Measurements from ENCODE around the gene MCUB. TPM values are rescaled to one million over a fixed set of nuclear protein-coding genes. Genes with fewer than 3 reads are reported as not detected.

MCUB gene
- total RNA-seq, 4 donors from 2014 or later, result 6.5 to 18.5 (median 12.4) TPM

DNA sequence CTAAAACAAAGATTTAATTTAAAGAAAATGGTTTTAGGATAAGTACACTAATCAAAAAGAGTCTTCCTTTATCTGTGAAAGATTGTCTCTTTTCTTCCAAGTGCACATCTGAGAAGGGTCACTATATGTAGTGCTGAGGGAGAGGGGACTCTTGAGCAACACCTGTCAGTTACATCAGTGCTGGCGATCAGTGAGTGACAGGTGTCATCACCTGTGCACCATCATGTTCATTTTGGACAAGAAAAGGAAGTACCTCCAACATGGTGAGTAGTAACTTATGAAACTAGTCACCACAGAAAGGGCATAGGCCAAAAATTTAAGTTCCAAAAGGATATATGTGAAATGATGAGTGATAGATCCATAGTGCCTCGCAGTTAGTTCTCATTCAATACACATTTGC, 55.7 kb downstream of the MCUB start:
- no peak for DNase-seq
- WGBS, 2 donors, result 91 to 92% methylated on average over 2 of the region's 2 CpGs

GRCh38 chr4:109616243-109616642, 56.2 kb downstream of the MCUB start:
- TF ChIP-seq, protein P1, sequence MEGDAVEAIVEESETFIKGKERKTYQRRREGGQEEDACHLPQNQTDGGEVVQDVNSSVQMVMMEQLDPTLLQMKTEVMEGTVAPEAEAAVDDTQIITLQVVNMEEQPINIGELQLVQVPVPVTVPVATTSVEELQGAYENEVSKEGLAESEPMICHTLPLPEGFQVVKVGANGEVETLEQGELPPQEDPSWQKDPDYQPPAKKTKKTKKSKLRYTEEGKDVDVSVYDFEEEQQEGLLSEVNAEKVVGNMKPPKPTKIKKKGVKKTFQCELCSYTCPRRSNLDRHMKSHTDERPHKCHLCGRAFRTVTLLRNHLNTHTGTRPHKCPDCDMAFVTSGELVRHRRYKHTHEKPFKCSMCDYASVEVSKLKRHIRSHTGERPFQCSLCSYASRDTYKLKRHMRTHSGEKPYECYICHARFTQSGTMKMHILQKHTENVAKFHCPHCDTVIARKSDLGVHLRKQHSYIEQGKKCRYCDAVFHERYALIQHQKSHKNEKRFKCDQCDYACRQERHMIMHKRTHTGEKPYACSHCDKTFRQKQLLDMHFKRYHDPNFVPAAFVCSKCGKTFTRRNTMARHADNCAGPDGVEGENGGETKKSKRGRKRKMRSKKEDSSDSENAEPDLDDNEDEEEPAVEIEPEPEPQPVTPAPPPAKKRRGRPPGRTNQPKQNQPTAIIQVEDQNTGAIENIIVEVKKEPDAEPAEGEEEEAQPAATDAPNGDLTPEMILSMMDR (IDR thresholded peaks at IDR 0.05), result no peak
- no peak for TF ChIP-seq POLR2A (IDR thresholded peaks at IDR 0.05)
- intact Hi-C loops (cut with DNase I), result no loop called here
- no peaks in the 10 kb centered on the region for H3K27me3 ChIP-seq
- H3K9me3 ChIP-seq, result no peaks in the 10 kb centered on the region
- H3K36me3 ChIP-seq, result no peaks in the 10 kb centered on the region
- no peak for DNase-seq
- H3K27ac ChIP-seq, result no peak overlapping the region
- WGBS, 2 donors, result 94 to 96% methylated on average over 1 of the region's 1 CpG
- no peak overlapping the region for H3K4me3 ChIP-seq (replicated peaks in 1 of 3)
- H3K4me1 ChIP-seq, result no peaks in the 10 kb centered on the region

More for the DNA sequence above, 55.7 kb downstream of the MCUB start:
- Histone ChIP-seq H3K9me3 (no peaks in the 10 kb centered on the region), H3K36me3 (no peaks in the 10 kb centered on the region), H3K27ac (no peak overlapping the region), H3K4me1 (no peaks in the 10 kb centered on the region), H3K27me3 (no peaks in the 10 kb centered on the region), H3K4me3 (replicated peaks in 1 of 3) (no peak overlapping the region)
- intact Hi-C loops (cut with DNase I), result no loop called here
- TF ChIP-seq, protein P1 (IDR thresholded peaks at IDR 0.05), result no peak
- TF ChIP-seq POLR2A (IDR thresholded peaks at IDR 0.05), result no peak

DNA sequence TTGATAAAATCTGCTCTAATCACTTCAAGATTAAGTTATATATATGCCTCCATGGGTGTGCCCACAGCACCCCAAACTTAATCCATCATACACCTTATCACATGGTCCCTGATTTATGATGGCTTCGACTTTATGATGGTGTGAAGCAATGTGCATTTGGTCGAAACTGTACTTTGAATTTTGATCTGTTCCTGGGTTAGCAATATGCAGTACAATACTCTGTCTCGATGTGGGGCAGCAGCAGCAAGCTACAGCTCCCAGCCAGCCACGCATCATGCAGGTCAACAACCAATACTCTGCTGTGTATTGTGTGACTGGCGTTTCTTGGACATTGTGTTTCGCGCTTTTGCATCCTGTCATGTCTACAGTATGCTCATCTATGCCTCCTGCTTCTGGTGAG, 62.6 kb downstream of the MCUB start:
- no peak for DNase-seq
- Histone ChIP-seq H3K27me3 (no peaks in the 10 kb centered on the region), H3K4me1 (no peaks in the 10 kb centered on the region), H3K9me3 (no peaks in the 10 kb centered on the region), H3K4me3 (replicated peaks in 1 of 3) (no peak overlapping the region), H3K27ac (no peak overlapping the region), H3K36me3 (no peaks in the 10 kb centered on the region)
- intact Hi-C loops (cut with DNase I), result no loop called here
- TF ChIP-seq, protein P1 (IDR thresholded peaks at IDR 0.05), result no peak
- no peak for TF ChIP-seq POLR2A (IDR thresholded peaks at IDR 0.05)
- WGBS, 2 donors, result 96% methylated on average over 7 of the region's 7 CpGs

GRCh38 chr4:109624536-109624935, 64.5 kb downstream of the MCUB start:
- Histone ChIP-seq H3K27me3 (no peaks in the 10 kb centered on the region), H3K36me3 (no peaks in the 10 kb centered on the region), H3K4me1 (no peaks in the 10 kb centered on the region), H3K4me3 (replicated peaks in 1 of 3) (no peak overlapping the region), H3K9me3 (no peaks in the 10 kb centered on the region), H3K27ac (no peak overlapping the region)
- intact Hi-C loops (cut with DNase I), result no loop called here
- TF ChIP-seq POLR2A (IDR thresholded peaks at IDR 0.05), result no peak
- TF ChIP-seq, protein P1 (IDR thresholded peaks at IDR 0.05), result no peak
- 95 to 99% methylated on average over 2 of the region's 2 CpGs for WGBS, 2 donors
- no peak for DNase-seq

GRCh38 chr4:109627361-109627760, 67.3 kb downstream of the MCUB start:
- DNase-seq, result no peak
- no peak overlapping the region for H3K4me3 ChIP-seq (replicated peaks in 1 of 3)
- no peaks in the 10 kb centered on the region for H3K36me3 ChIP-seq
- H3K27me3 ChIP-seq, result no peaks in the 10 kb centered on the region
- H3K9me3 ChIP-seq, result no peaks in the 10 kb centered on the region
- 97 to 98% methylated on average over 4 of the region's 4 CpGs for WGBS, 2 donors
- no peak for TF ChIP-seq POLR2A (IDR thresholded peaks at IDR 0.05)
- TF ChIP-seq, protein P1 (IDR thresholded peaks at IDR 0.05), result no peak
- intact Hi-C loops (cut with DNase I), result no loop called here
- H3K4me1 ChIP-seq, result no peaks in the 10 kb centered on the region
- H3K27ac ChIP-seq, result no peak overlapping the region

Data from thyroid gland (tissue), 4 donors.